ENCODE data around the gene PFKP.

DNA sequence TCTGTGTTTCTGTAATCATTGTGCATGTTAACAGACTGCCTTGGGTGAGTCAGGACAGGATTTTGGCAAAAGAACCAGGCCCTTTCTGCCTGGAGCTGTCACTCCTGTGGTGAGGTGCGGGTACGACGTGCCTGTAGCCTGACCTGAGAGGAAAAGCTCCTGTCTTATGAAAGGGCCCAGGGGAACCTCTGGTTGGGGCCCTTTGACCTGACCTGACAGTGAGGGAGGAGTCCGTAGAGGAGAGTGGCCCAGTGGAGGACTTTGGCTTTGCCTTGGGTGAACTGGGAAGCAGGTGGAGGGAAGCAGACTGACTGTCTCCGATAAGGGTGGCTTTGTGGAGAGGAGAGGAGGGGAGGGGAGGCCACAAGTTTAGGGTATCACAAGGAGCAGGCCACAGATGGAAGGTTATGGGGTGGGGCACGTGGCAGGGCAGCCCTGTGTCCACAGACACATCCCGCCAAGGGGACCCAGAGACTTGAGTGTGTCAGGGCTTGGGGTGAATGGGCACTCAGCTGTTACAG, 6.9 kb downstream of the PFKP start:
- TF ChIP-seq, protein P1, sequence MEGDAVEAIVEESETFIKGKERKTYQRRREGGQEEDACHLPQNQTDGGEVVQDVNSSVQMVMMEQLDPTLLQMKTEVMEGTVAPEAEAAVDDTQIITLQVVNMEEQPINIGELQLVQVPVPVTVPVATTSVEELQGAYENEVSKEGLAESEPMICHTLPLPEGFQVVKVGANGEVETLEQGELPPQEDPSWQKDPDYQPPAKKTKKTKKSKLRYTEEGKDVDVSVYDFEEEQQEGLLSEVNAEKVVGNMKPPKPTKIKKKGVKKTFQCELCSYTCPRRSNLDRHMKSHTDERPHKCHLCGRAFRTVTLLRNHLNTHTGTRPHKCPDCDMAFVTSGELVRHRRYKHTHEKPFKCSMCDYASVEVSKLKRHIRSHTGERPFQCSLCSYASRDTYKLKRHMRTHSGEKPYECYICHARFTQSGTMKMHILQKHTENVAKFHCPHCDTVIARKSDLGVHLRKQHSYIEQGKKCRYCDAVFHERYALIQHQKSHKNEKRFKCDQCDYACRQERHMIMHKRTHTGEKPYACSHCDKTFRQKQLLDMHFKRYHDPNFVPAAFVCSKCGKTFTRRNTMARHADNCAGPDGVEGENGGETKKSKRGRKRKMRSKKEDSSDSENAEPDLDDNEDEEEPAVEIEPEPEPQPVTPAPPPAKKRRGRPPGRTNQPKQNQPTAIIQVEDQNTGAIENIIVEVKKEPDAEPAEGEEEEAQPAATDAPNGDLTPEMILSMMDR (IDR thresholded peaks at IDR 0.05; ENCODE audit: low read length), result no peak
- no peak for TF ChIP-seq EZH2phosphoT487 (IDR thresholded peaks at IDR 0.05; ENCODE audit: low read length)
- no peak for TF ChIP-seq EZH2 (optimal IDR thresholded peaks at IDR 0.05; ENCODE audit: low read depth, low read length)

Data from MM.1S (cell line).